NCI-H345 (cell line): ENCODE results near the gene VPS9D1.
"Not testable (repeated sequence)": the region's sequence is repeated elsewhere in the genome, so short reads cannot be mapped to it uniquely, and the experiment has no call there.

Experiments used
- DNase-seq: peaks from one replicate; lab custom pipeline; 2025; lab: John Stamatoyannopoulos, UW

Gene VPS9D1

GRCh38 chr16:89709716-89710432 is 10.8 kb downstream of the VPS9D1 start:
- DNase-seq = no peak

DNA sequence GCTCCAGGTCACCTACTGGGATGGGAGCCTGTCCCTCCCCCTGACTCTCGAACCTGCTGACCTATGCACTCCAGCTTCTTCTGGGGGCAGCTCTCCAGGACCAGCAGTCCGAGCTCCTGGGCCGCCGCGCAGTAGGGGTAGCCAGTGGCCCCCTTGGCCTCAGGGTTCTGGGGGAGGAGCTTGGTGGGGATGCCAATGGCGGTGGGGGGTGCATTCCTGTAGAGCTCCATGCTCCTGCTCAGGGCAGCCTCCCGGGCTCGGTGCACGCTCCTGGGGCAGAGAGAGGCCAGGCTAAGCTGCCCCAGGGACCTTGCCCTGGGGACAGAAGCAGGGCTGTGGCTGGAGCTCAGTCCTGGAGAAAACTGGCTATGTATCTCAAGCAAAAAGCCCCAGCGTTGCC is 11.5 kb downstream of the VPS9D1 start:
- no peak for DNase-seq

GRCh38 chr16:89708481-89708931 is 12.2 kb downstream of the VPS9D1 start:
- DNase-seq = no peak

DNA sequence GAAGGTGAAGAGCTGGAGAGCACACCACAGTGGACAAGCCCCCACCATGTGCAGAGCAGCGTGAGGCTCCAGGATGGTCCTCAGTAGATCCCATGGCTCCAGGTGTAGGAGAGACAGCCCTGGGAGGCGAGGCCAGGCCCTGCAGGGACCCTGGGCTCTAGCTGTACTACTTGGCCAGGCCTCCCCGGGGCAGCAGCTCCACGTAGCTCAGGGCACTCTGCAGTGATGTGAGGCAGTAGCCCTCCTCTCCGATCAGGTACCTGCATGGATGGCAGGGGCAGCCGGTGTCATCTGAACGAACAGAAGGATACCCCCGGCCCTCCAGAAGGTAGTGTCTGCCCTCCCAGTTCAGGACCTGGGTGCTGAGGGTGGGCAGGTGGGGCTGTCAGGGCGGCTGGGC is 13.0 kb downstream of the VPS9D1 start:
- no peak for DNase-seq

GRCh38 chr16:89706518-89707260 is 14.0 kb downstream of the VPS9D1 start:
- no peak for DNase-seq

DNA sequence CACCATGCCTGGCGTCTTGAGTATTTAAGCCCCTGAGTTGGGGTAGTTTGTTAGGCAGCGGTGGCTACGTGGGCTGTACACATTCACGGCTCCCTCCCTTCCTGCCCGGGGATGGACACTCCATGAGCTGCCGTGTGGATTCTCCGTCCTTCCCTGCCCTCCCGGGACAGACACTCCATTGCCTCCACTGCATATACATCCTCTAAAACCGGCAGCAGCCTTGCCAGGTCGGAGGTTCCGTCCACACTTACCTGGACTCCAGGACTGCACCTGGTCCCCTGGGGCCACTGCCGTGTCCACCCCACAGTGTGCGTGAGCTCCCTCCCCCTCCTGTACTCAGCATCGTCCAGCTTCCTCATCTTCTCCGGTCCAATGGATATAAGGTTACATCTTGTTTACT is 15.7 kb downstream of the VPS9D1 start:
- DNase-seq = no peak

DNA sequence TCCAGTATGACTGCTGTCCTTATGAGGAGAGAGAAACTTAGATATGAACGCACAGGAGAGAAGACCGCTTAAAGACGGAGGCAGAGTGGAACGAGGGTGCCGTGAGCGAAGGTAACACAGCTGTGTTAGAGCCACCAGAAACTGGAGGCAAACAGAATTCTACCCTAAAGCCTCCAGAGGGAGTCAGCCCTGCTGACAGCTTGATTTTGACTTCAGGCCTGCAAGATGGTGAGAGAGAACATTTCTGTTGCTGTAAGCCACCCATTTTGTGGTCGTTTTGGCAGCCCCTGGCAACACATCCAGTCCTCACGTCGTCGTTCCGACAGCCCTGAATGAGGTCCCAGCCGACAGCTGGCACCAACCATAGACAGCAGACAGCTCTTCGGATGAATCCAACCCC is 16.4 kb downstream of the VPS9D1 start:
- no peak for DNase-seq

DNA sequence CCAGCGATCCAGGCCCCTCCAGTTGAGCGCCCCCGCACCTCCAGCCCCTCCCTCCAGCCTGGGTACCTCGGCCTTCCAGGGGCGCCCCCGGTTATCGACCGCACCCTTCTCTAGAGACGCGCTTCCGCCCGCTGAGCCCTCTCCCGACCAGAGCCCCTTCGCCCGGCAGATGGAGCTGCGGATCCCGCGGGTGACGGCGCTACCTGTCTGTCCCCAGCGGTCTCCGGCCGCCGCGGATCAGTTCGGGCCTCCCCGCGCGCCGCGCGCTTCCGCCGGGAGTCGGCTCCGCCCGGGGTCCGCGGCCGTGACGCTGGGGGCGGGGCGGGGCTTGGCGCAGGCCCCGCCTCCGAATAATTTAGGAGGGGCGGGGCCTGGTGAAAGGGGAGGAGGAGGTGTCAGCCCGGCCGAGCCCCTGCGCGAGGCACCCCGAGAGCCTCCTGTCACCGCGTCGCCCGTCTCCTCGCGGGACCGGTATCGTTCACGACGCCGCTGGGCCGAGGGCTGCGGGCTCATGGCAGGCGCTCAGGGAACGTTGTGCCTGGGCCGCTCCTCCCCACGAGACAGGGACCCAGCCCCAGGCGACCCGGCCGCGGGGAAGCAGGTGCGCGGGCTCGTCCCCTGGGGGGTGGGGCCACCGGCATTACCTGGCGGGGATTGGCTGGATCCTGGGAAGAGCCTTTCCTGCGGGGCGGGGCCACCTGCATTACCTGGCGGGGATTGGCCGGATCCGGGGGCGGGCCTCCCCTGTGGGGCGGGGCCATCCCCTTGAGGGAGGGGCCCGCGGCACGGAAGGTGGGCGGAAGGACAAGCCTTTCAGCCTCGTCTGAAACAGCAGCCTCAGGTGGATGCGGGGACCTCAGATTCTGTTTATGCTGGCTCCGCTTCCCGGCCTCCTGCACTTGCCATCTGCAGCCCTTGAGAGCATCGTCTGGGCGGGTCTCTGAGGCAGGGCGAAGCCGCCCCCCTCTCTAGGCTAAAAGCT is 19.0 kb downstream of the VPS9D1 start, which contains the start of gene SPATA2L:
Gene SPATA2L (minus strand): TSS at position 281 of the 982 bp plus-strand sequence. CDS start 473 bp downstream, outside the sequence.
- peak; percentile 95 for DNase-seq

GRCh38 chr16:89700649-89701424 is 19.9 kb downstream of the VPS9D1 start:
- peak; percentile 45 for DNase-seq

DNA sequence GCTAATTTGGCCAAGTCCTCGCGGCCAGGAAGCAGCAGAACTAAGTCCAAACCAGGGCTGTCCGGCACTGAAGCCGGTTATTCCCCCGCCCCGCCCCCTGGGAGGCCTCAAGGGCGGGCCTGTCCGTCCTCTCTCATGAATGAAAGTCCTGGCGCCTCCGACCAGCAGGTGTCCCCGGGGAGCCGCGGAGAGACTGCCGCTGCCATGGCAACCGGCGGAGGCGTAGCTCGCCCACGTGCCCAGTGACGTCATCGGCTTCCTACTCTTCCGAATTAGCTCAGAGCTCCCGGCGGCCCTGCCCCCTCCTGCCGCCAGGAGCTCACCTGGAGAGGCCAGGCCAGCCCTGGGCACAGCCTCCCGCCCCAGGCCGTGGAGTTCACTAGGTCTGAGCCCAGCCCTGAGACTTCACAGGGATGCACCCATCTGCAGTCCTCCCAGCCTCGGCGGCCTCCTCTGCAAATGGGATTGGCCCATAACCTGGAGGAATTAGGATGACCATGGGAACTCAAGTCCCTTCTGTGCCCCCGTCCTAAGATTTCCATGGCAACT is 20.5 kb downstream of the VPS9D1 start:
- peak; percentile 96 for DNase-seq

GRCh38 chr16:89699629-89700099 is 21.0 kb downstream of the VPS9D1 start:
- not testable (repeated sequence) for DNase-seq

DNA sequence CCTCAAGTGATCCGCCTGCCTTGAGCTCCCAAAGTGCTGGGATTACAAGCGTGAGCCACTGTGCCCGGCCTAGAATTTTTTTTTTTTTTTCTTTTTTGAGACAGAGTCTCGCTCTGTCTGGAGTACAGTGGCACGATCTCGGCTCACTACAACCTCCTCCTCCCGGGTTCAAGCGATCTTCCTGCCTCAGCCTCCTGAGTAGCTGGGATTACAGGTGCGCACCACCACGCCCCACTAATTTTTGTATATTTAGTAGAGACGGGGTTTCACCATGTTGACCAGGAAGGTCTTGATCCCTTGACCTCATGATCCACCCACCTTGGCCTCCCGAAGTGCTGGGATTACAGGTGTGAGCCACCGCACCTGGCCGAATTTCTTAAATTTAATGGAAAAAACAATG is 22.0 kb downstream of the VPS9D1 start:
- not testable (repeated sequence) for DNase-seq

GRCh38 chr16:89697616-89698331 is 22.9 kb downstream of the VPS9D1 start:
- peak; percentile 49 for DNase-seq

DNA sequence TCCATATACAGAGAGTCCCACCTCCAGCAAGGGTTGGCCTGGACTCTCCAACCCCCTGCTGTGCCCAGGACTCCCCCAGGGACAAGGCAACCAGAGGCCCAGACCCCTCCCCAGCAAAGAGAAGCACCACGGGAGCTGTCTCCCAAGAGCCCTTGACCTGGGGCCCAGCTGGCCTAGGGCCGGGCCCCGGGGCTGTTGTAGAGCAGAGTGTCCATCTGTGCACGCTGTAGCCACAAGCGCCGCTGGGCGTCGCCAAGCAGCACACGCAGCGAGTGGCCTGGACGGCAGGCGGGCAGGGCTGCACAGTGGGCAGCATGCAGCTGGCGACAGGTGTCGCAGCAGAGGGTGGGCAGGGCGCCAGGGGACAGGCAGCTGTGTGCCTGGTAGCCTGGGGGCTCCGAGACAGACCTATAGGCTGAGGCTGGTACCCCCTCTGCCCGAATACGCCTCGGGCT is 23.5 kb downstream of the VPS9D1 start:
- DNase-seq = peak; percentile 78

DNA sequence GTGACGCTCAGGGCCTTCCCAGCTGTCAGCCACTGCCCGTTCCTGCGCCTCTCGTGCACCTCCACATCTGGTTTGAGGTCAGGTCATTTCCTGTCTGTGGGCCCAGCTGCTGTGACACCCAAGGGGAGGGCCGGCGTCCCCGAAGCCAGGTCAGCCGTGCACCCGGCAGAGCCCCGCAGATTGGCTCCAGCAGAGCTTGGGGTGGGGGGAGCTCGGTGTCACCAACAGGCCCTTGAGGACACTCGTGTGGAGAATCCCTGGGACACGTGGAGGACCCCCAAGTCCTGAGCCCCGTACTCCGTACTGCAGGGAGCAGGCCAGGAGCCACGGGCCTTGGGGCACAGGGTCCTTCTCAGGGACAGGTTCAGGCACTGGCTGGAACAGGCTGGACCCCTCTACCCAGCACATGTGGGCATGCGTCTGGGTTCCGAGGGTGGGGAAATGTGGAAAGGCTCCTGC is 24.0 kb downstream of the VPS9D1 start:
- no peak for DNase-seq

DNA sequence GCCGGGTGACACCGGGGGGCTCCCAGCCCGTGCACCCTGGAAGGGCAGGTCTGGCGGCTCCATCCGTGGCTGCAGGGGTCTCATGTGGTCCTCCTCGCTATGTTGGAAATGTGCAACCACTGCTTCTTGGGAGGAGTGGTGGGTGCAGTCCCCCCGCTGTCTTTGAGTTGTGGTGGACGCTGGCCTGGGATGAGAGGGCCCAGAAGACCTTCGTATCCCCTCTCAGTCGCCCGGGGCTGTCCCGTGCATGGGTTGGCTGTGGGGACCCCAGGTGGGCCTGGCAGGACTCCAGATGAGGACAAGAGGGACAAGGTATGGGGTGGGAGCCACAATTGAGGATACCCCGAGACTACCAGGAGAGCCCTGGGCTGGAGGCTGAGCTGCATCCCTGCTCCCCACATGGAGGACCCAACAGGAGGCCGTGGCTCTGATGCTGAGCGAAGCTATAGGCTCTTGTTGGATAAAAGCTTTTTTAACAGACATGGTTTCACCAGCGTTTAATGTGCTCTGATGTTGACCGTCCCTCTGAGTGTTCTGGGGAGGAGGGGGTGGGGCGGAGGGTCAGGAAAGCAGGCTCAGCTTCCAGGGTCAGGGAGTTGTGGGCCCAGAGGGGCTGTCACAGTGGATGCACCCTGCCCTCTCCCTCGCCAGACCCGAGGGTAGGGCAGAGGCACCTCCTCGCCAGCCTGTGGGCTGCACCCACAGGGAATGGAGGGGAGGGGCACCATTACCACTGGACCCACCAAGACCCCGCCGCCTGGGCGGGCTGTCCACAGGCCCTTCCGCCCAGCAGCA is 24.6 kb downstream of the VPS9D1 start:
- DNase-seq = no peak

- no peak for DNase-seq
Observed at GRCh38 chr16:89695086-89695874, 25.4 kb downstream of the VPS9D1 start.

GRCh38 chr16:89694784-89695085 is 26.0 kb downstream of the VPS9D1 start:
- not testable (repeated sequence) for DNase-seq
